Measurements from ENCODE around the gene GPR15LG. TPM values are rescaled to one million over a fixed set of nuclear protein-coding genes. Genes with fewer than 3 reads are reported as not detected.
"Not testable (repeated sequence)": the region's sequence is repeated elsewhere in the genome, so short reads cannot be mapped to it uniquely, and the experiment has no call there.

The GPR15LG gene
- total and polyA plus RNA-seq, 4 donors: 0.59 to 1.0 TPM; not detected in 2

DNA sequence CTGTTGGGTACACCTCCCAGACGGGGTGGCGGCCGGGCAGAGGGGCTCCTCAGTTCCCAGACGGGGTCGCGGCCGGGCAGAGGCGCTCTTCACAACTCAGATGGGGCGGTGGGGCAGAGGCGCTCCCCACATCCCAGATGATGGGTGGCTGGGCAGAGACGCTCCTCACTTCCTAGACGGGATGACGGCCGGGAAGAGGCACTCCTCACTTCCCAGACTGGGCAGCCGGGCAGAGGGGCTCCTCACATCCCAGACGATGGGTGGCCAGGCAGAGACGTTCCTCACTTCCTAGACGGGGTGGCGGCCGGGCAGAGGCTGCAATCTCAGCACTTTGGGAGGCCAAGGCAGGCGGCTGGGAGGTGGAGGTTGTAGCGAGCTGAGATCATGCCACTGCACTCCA lies 6.8 kb downstream of the GPR15LG start:
- ATAC-seq (ENCODE audit: low FRiP score); intact Hi-C loops (cut with DNase I); H3K4me1 ChIP-seq (ENCODE audit: control insufficient read depth in 1 of 2, insufficient read depth in 2 of 2, low read length in 2 of 2); H3K27ac ChIP-seq (ENCODE audit: low read depth in 1 of 2, low read length in 2 of 2); H3K27me3 ChIP-seq (ENCODE audit: control insufficient read depth in 1 of 2, insufficient read depth in 2 of 2, low read length in 1 of 2); H3K9me3 ChIP-seq (ENCODE audit: control insufficient read depth, low read length); H3K4me3 ChIP-seq (ENCODE audit: low read length in 2 of 2); DNase-seq; H3K36me3 ChIP-seq (ENCODE audit: control insufficient read depth in 1 of 2, insufficient read depth in 2 of 2, low read length in 1 of 2): not testable (repeated sequence)
- 91 to 93% methylated on average over 20 of the region's 22 CpGs for WGBS, 2 donors

DNA sequence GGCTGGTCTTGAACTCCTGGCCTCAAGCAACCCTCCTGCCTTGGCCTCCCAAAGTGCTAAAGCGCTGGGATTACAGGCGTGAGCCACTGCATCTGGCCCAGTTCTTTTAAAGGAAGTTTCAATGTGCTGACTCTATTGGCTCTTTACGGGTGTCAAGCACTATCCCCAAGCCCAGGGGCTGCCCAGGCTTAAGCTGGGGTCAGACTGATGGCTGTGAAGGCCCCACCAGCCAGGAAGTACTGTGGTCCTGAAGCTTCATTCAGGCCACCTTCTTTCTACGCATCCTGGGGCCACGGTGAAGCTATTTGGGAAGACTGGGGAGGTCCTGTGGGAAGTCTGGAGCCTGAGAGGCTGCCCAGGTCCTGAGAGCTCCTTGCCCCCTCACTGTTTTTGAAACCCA lies 8.0 kb downstream of the GPR15LG start:
- Histone ChIP-seq H3K4me3 (ENCODE audit: low read length in 2 of 2) (no peak overlapping the region), H3K9me3 (ENCODE audit: control insufficient read depth, low read length) (no peaks in the 10 kb centered on the region), H3K27ac (ENCODE audit: low read depth in 1 of 2, low read length in 2 of 2) (no peak overlapping the region), H3K36me3 (ENCODE audit: control insufficient read depth in 1 of 2, insufficient read depth in 2 of 2, low read length in 1 of 2) (no peaks in the 10 kb centered on the region), H3K4me1 (ENCODE audit: control insufficient read depth in 1 of 2, insufficient read depth in 2 of 2, low read length in 2 of 2) (no peaks in the 10 kb centered on the region), H3K27me3 (ENCODE audit: control insufficient read depth in 1 of 2, insufficient read depth in 2 of 2, low read length in 1 of 2) (no peaks in the 10 kb centered on the region)
- intact Hi-C loops (cut with DNase I): no loop called here
- DNase-seq (no peak), ATAC-seq (ENCODE audit: low FRiP score) (no peak)
- WGBS, 2 donors: 85 to 98% methylated on average over 5 of the region's 5 CpGs

DNA sequence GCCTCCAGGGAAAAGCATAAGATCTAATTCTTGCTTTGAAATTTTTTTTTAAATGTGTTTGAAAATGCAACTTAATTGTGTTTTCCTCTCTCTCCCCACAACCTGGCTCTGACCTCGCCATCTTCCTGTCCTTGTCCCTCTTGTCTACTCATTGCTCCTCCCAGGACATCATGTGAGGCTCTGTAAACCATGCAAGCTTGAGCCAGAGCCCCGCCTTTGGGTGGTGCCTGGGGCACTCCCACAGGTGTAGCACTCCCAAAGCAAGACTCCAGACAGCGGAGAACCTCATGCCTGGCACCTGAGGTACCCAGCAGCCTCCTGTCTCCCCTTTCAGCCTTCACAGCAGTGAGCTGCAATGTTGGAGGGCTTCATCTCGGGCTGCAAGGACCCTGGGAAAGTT lies 10.9 kb downstream of the GPR15LG start:
- no peak for ATAC-seq (ENCODE audit: low FRiP score)
- intact Hi-C loops (cut with DNase I): no loop called here
- no peak overlapping the region for H3K4me3 ChIP-seq (ENCODE audit: low read length in 2 of 2)
- H3K27me3 ChIP-seq (ENCODE audit: control insufficient read depth in 1 of 2, insufficient read depth in 2 of 2, low read length in 1 of 2): no peaks in the 10 kb centered on the region
- no peaks in the 10 kb centered on the region for H3K9me3 ChIP-seq (ENCODE audit: control insufficient read depth, low read length)
- no peaks in the 10 kb centered on the region for H3K4me1 ChIP-seq (ENCODE audit: control insufficient read depth in 1 of 2, insufficient read depth in 2 of 2, low read length in 2 of 2)
- H3K36me3 ChIP-seq (ENCODE audit: control insufficient read depth in 1 of 2, insufficient read depth in 2 of 2, low read length in 1 of 2): no peaks in the 10 kb centered on the region
- no peak for DNase-seq
- 74 to 78% methylated on average over 4 of the region's 4 CpGs for WGBS, 2 donors
- H3K27ac ChIP-seq (ENCODE audit: low read depth in 1 of 2, low read length in 2 of 2): no peak overlapping the region

- Histone ChIP-seq H3K36me3 (ENCODE audit: control insufficient read depth in 1 of 2, insufficient read depth in 2 of 2, low read length in 1 of 2) (no peaks in the 10 kb centered on the region), H3K9me3 (ENCODE audit: control insufficient read depth, low read length) (no peaks in the 10 kb centered on the region), H3K4me1 (ENCODE audit: control insufficient read depth in 1 of 2, insufficient read depth in 2 of 2, low read length in 2 of 2) (no peaks in the 10 kb centered on the region), H3K4me3 (ENCODE audit: low read length in 2 of 2) (no peak overlapping the region), H3K27me3 (ENCODE audit: control insufficient read depth in 1 of 2, insufficient read depth in 2 of 2, low read length in 1 of 2) (no peaks in the 10 kb centered on the region), H3K27ac (ENCODE audit: low read depth in 1 of 2, low read length in 2 of 2) (no peak overlapping the region)
- 72 to 73% methylated on average over 11 of the region's 11 CpGs for WGBS, 2 donors
- DNase-seq: no peak
- ATAC-seq (ENCODE audit: low FRiP score): no peak
- intact Hi-C loops (cut with DNase I): no loop called here
These were observed 12.1 kb downstream of the GPR15LG start for GRCh38 chr10:84185526-84186175.

- 71 to 84% methylated on average over 3 of the region's 3 CpGs for WGBS, 2 donors
- Histone ChIP-seq H3K36me3 (ENCODE audit: control insufficient read depth in 1 of 2, insufficient read depth in 2 of 2, low read length in 1 of 2) (no peaks in the 10 kb centered on the region), H3K27ac (ENCODE audit: low read depth in 1 of 2, low read length in 2 of 2) (no peak overlapping the region), H3K9me3 (ENCODE audit: control insufficient read depth, low read length) (no peaks in the 10 kb centered on the region), H3K27me3 (ENCODE audit: control insufficient read depth in 1 of 2, insufficient read depth in 2 of 2, low read length in 1 of 2) (no peaks in the 10 kb centered on the region), H3K4me1 (ENCODE audit: control insufficient read depth in 1 of 2, insufficient read depth in 2 of 2, low read length in 2 of 2) (no peaks in the 10 kb centered on the region), H3K4me3 (ENCODE audit: low read length in 2 of 2) (no peak overlapping the region)
- intact Hi-C loops (cut with DNase I): no loop called here
- ATAC-seq (ENCODE audit: low FRiP score): no peak
- DNase-seq: no peak
These were observed 15.2 kb downstream of the GPR15LG start for GRCh38 chr10:84188815-84189214.

GRCh38 chr10:84190621-84191020 lies 17.0 kb downstream of the GPR15LG start:
- H3K9me3 ChIP-seq (ENCODE audit: control insufficient read depth, low read length): no peaks in the 10 kb centered on the region
- no peaks in the 10 kb centered on the region for H3K4me1 ChIP-seq (ENCODE audit: control insufficient read depth in 1 of 2, insufficient read depth in 2 of 2, low read length in 2 of 2)
- H3K4me3 ChIP-seq (ENCODE audit: low read length in 2 of 2): no peak overlapping the region
- 83 to 92% methylated on average over 3 of the region's 3 CpGs for WGBS, 2 donors
- intact Hi-C loops (cut with DNase I): no loop called here
- ATAC-seq (ENCODE audit: low FRiP score): no peak
- no peak for DNase-seq
- no peak overlapping the region for H3K27ac ChIP-seq (ENCODE audit: low read depth in 1 of 2, low read length in 2 of 2)
- no peaks in the 10 kb centered on the region for H3K36me3 ChIP-seq (ENCODE audit: control insufficient read depth in 1 of 2, insufficient read depth in 2 of 2, low read length in 1 of 2)
- no peaks in the 10 kb centered on the region for H3K27me3 ChIP-seq (ENCODE audit: control insufficient read depth in 1 of 2, insufficient read depth in 2 of 2, low read length in 1 of 2)

DNA sequence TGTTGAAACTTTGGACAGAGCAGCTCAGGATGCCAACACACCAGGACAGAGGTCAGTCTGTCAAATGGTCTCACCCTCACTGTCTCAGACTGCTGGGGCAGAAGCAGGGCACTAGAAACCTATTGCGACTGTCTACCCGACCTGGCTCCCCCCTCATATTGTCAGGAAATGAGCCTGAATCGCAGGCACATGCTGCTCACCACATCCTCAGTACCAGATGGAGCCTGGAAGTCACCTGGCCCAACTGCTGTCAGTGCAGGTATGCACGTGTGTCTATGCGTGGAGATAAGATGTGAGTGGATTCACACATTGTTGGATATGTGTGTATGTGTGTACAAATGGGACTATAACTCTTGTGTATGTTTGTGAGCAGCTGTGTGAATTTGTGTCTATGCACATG lies 17.5 kb downstream of the GPR15LG start:
- ATAC-seq (ENCODE audit: low FRiP score): no peak
- Histone ChIP-seq H3K27me3 (ENCODE audit: control insufficient read depth in 1 of 2, insufficient read depth in 2 of 2, low read length in 1 of 2) (no peaks in the 10 kb centered on the region), H3K4me3 (ENCODE audit: low read length in 2 of 2) (no peak overlapping the region), H3K36me3 (ENCODE audit: control insufficient read depth in 1 of 2, insufficient read depth in 2 of 2, low read length in 1 of 2) (no peaks in the 10 kb centered on the region), H3K27ac (ENCODE audit: low read depth in 1 of 2, low read length in 2 of 2) (no peak overlapping the region), H3K9me3 (ENCODE audit: control insufficient read depth, low read length) (no peaks in the 10 kb centered on the region), H3K4me1 (ENCODE audit: control insufficient read depth in 1 of 2, insufficient read depth in 2 of 2, low read length in 2 of 2) (no peaks in the 10 kb centered on the region)
- intact Hi-C loops (cut with DNase I): no loop called here
- DNase-seq: no peak
- 81 to 82% methylated on average over 5 of the region's 5 CpGs for WGBS, 2 donors

DNA sequence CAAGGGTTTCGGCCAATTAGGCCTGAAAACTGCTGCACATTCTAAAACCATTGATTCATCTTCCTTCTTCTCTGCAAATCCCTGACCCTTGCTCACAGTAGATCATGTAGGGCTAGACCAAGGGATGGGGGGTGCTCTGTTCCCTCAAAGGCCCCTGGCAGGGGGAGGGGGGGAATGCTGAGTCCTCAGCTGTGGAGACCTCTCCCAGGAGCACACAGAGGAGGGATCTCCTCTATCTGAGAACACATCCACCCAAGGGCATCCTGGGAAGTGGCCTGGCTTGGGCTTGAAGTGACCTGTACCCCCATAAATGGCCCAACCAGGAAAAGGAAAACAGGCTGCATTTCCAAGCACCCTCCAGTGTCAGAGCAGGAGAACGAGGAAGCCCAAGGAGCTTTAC lies 19.7 kb downstream of the GPR15LG start:
- intact Hi-C loops (cut with DNase I): no loop called here
- no peak for ATAC-seq (ENCODE audit: low FRiP score)
- no peak overlapping the region for H3K27ac ChIP-seq (ENCODE audit: low read depth in 1 of 2, low read length in 2 of 2)
- H3K36me3 ChIP-seq (ENCODE audit: control insufficient read depth in 1 of 2, insufficient read depth in 2 of 2, low read length in 1 of 2): no peaks in the 10 kb centered on the region
- WGBS, 2 donors: 95 to 100% methylated on average over 2 of the region's 2 CpGs
- no peaks in the 10 kb centered on the region for H3K9me3 ChIP-seq (ENCODE audit: control insufficient read depth, low read length)
- no peak overlapping the region for H3K4me3 ChIP-seq (ENCODE audit: low read length in 2 of 2)
- no peaks in the 10 kb centered on the region for H3K4me1 ChIP-seq (ENCODE audit: control insufficient read depth in 1 of 2, insufficient read depth in 2 of 2, low read length in 2 of 2)
- H3K27me3 ChIP-seq (ENCODE audit: control insufficient read depth in 1 of 2, insufficient read depth in 2 of 2, low read length in 1 of 2): no peaks in the 10 kb centered on the region
- no peak for DNase-seq

DNA sequence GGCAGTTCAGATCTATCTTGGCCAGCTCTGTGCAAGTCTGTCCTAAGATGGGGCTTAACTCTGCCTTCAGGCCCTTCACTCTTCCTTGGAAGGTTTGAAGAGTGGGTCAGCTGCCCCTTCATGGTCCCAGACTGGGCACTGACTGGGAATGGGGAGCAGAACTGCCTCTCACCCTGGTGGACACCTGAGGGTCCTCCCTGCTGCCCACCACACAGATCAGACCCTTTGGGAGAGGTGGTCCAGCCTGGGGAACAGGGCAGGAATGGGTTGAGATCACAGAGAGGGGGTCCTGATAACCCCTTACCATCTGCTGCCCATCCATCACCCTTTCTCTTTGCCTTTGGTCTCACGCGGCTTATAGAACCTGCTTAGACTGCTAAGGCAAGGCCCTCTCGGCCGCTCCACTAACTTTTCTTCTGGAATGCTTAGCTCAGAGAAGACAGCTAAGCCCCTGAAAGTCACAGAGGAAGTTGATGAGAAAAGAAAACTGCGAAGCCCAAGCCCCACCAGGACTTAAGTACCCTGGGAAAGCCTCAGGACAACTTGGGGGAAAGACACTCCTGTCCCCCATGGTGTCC lies 20.3 kb downstream of the GPR15LG start:
- Histone ChIP-seq H3K4me1 (ENCODE audit: control insufficient read depth in 1 of 2, insufficient read depth in 2 of 2, low read length in 2 of 2) (no peaks in the 10 kb centered on the region), H3K27me3 (ENCODE audit: control insufficient read depth in 1 of 2, insufficient read depth in 2 of 2, low read length in 1 of 2) (no peaks in the 10 kb centered on the region), H3K36me3 (ENCODE audit: control insufficient read depth in 1 of 2, insufficient read depth in 2 of 2, low read length in 1 of 2) (no peaks in the 10 kb centered on the region), H3K9me3 (ENCODE audit: control insufficient read depth, low read length) (no peaks in the 10 kb centered on the region), H3K27ac (ENCODE audit: low read depth in 1 of 2, low read length in 2 of 2) (no peak overlapping the region), H3K4me3 (ENCODE audit: low read length in 2 of 2) (peak overlapping the region in 1 of 2 donors; percentile 55)
- no peak for DNase-seq
- intact Hi-C loops (cut with DNase I): no loop called here
- WGBS, 2 donors: 34 to 39% methylated on average over 5 of the region's 5 CpGs
- ATAC-seq (ENCODE audit: low FRiP score): no peak
